Esophagus muscularis mucosa (tissue), 4 donors: Measurements from ENCODE around the gene C9orf72.

Source experiments
- CTCF ChIP-seq, 3 experiments: fragments of 200-600 bp in 2 of 3; fragments of 450-650 bp in 1 of 3; sonication (generic) in 2 of 3; IDR thresholded peaks; one replicate each; pipeline ENCODE4 v1.5.1; 2017 to 2019; ENCODE audit warnings: antibody characterized with exemption in 3 of 3, mild to moderate bottlenecking in 2 of 3, moderate library complexity in 1 of 3
- EP300 ChIP-seq: sonication (generic); formaldehyde crosslinking; IDR thresholded peaks from one replicate; pipeline ENCODE4 v1.6.1; 2017; ENCODE audit warnings: antibody characterized with exemption
- POLR2A ChIP-seq: fragments of 450-650 bp; IDR thresholded peaks from one replicate; pipeline ENCODE4 v1.6.1; 2017; ENCODE audit warnings: antibody characterized with exemption, moderate library complexity, mild to moderate bottlenecking, low read depth
- POLR2AphosphoS5 ChIP-seq, 2 donors: sonication (generic); formaldehyde crosslinking; IDR thresholded peaks; one replicate each; pipeline ENCODE4 v1.6.1; 2017; ENCODE audit warnings: antibody characterized with exemption in 2 of 2

- TF ChIP-seq EP300 (no peak), CTCF (IDR thresholded peaks at IDR 0.05) (no peak), POLR2A (no peak), POLR2AphosphoS5 (IDR thresholded peaks at IDR 0.05) (no peak)
Observed at GRCh38 chr9:27601396-27601795, 28.1 kb upstream of the C9orf72 start.
